ENCODE results near the gene POU2AF3. TPM values are rescaled to one million over a fixed set of nuclear protein-coding genes. Genes with fewer than 3 reads are reported as not detected.
"Not testable (repeated sequence)": the region's sequence is repeated elsewhere in the genome, so short reads cannot be mapped to it uniquely, and the experiment has no call there.

Gene POU2AF3
- total RNA-seq, 1 experiment from 2014 or later = 3.0 TPM

DNA sequence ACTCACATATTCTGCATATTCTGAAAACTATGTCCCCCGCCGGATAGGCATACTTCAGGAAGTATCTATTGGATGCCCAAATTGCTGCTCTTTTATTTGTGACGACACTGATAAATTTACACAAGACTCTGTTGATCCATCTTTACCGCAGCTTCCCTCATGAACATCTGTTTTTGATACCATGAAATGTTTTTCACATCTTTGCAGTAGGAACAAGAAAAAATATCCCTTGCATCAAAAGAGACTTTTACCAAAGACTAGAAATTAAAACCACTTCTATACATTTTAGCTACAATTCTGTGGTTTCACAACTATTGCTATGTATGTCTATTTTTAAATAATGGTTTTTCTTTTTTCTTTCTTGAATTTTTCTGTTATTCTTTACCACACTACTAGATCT, 37.5 kb upstream of the POU2AF3 start:
- CTCF ChIA-PET = no interaction called here
- H3K36me3 ChIP-seq (ENCODE audit: low read depth) = no peaks in the 10 kb centered on the region
- no peak overlapping the region for H3K27ac ChIP-seq
- no peaks in the 10 kb centered on the region for H3K9me3 ChIP-seq (ENCODE audit: insufficient read depth, low read depth)
- H3F3A ChIP-seq (ENCODE audit: insufficient read depth, low read depth) = no peaks in the 10 kb centered on the region
- POLR2A ChIA-PET (ENCODE audit: unreplicated experiment) = no interaction called here
- no peak overlapping the region for H3K4me3 ChIP-seq
- BruUV-seq (replicated peaks) = no TSS peak
- TF ChIP-seq, protein P1, sequence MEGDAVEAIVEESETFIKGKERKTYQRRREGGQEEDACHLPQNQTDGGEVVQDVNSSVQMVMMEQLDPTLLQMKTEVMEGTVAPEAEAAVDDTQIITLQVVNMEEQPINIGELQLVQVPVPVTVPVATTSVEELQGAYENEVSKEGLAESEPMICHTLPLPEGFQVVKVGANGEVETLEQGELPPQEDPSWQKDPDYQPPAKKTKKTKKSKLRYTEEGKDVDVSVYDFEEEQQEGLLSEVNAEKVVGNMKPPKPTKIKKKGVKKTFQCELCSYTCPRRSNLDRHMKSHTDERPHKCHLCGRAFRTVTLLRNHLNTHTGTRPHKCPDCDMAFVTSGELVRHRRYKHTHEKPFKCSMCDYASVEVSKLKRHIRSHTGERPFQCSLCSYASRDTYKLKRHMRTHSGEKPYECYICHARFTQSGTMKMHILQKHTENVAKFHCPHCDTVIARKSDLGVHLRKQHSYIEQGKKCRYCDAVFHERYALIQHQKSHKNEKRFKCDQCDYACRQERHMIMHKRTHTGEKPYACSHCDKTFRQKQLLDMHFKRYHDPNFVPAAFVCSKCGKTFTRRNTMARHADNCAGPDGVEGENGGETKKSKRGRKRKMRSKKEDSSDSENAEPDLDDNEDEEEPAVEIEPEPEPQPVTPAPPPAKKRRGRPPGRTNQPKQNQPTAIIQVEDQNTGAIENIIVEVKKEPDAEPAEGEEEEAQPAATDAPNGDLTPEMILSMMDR (conservative IDR thresholded peaks at IDR 0.05) = no peak
- no peak for TF ChIP-seq EZH2 (IDR thresholded peaks at IDR 0.05; ENCODE audit: low read depth)
- H3K79me2 ChIP-seq (ENCODE audit: low read depth) = no peaks in the 10 kb centered on the region
- no peaks in the 10 kb centered on the region for H3K4me1 ChIP-seq (replicated peaks; ENCODE audit: insufficient read depth)
- intact Hi-C loops (cut with micrococcal nuclease; ENCODE audit: unreplicated experiment) = no loop called here
- H3K27me3 ChIP-seq (ENCODE audit: insufficient read depth, low read depth) = no peaks in the 10 kb centered on the region
- no peak overlapping the region for H2AFZ ChIP-seq
- H3K4me2 ChIP-seq = no peak overlapping the region
- no peaks in the 10 kb centered on the region for H4K20me1 ChIP-seq (ENCODE audit: insufficient read depth)
- H3K9me2 ChIP-seq (ENCODE audit: insufficient read depth) = no peaks in the 10 kb centered on the region; the same call in 1 of the 2 replicates
- DNase-seq = no peak

DNA sequence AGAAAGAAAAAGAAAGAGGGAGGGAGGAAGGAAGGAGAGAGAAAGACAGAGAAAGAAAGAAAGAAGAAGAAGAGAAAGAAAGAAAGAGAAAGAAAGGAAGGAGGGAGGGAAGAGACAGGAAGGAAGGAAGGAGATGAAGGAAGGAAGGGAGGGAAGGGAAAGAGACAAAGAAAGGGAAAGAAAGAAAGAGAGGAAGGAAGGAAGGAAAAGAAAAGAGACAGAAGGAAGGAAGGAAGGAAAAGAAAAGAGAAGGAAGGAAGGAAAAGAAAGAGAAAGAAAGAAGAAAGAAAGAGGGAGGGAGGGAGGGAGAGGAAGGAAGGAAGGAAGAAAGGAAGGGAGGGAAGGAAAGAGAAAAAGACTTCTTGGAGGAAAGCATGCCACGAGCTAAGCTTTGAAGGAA, 33.7 kb upstream of the POU2AF3 start:
- H4K20me1 ChIP-seq (ENCODE audit: insufficient read depth) = no peaks in the 10 kb centered on the region
- H2AFZ ChIP-seq = no peak overlapping the region
- no peaks in the 10 kb centered on the region for H3F3A ChIP-seq (ENCODE audit: insufficient read depth, low read depth)
- DNase-seq = no peak
- TF ChIP-seq EZH2 (IDR thresholded peaks at IDR 0.05; ENCODE audit: low read depth) = no peak
- TF ChIP-seq, protein P1 (conservative IDR thresholded peaks at IDR 0.05) = no peak
- H3K27me3 ChIP-seq (ENCODE audit: insufficient read depth, low read depth) = no peaks in the 10 kb centered on the region
- H3K9me3 ChIP-seq (ENCODE audit: insufficient read depth, low read depth) = no peaks in the 10 kb centered on the region
- H3K36me3 ChIP-seq (ENCODE audit: low read depth) = no peaks in the 10 kb centered on the region
- H3K4me3 ChIP-seq = no peak overlapping the region
- no peaks in the 10 kb centered on the region for H3K4me1 ChIP-seq (replicated peaks; ENCODE audit: insufficient read depth)
- no peak overlapping the region for H3K27ac ChIP-seq
- no peaks in the 10 kb centered on the region for H3K9me2 ChIP-seq (ENCODE audit: insufficient read depth)
- intact Hi-C loops (cut with micrococcal nuclease; ENCODE audit: unreplicated experiment) = no loop called here
- ChIA-PET POLR2A (ENCODE audit: unreplicated experiment) (no interaction called here), CTCF (interaction anchor here (0.6 kb wide), 1 partner anchor 33 kb away, joined by 3 read pairs; no protein-coding TSS in a partner anchor)
- no peak overlapping the region for H3K4me2 ChIP-seq
- H3K79me2 ChIP-seq (ENCODE audit: low read depth) = no peaks in the 10 kb centered on the region
- BruUV-seq (replicated peaks) = no TSS peak

DNA sequence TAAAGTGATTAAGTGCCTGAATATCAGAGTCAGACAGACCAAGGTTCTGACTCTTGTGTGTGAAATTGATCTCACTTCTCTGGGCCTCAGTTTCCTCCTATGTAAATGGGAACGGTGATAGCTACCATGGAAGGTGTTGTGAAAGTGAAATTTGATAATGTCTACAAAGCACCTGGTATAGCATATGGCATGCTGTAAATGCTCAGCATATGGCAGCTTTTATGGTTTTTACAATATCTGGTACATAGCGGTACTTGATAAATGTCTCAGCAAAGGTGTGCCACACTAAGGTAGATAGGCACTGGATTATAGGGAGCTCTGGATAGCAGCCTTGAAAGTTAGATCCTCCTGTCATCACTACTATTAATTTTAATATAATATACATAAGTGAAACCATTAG, 32.9 kb upstream of the POU2AF3 start:
- Histone ChIP-seq H3K27me3 (ENCODE audit: insufficient read depth, low read depth) (no peaks in the 10 kb centered on the region), H4K20me1 (ENCODE audit: insufficient read depth) (no peaks in the 10 kb centered on the region), H2AFZ (no peak overlapping the region), H3K36me3 (ENCODE audit: low read depth) (no peaks in the 10 kb centered on the region), H3K4me1 (replicated peaks; ENCODE audit: insufficient read depth) (no peaks in the 10 kb centered on the region), H3K4me2 (no peak overlapping the region), H3K27ac (no peak overlapping the region), H3K9me3 (ENCODE audit: insufficient read depth, low read depth) (no peaks in the 10 kb centered on the region), H3K9me2 (ENCODE audit: insufficient read depth) (no peaks in the 10 kb centered on the region), H3K4me3 (no peak overlapping the region), H3K79me2 (ENCODE audit: low read depth) (no peaks in the 10 kb centered on the region), H3F3A (ENCODE audit: insufficient read depth, low read depth) (no peaks in the 10 kb centered on the region)
- CTCF ChIA-PET = interaction anchor here (0.6 kb wide), 1 partner anchor 33 kb away, joined by 3 read pairs; no protein-coding TSS in a partner anchor
- DNase-seq = no peak
- POLR2A ChIA-PET (ENCODE audit: unreplicated experiment) = no interaction called here
- no peak for TF ChIP-seq EZH2 (IDR thresholded peaks at IDR 0.05; ENCODE audit: low read depth)
- TF ChIP-seq, protein P1 (conservative IDR thresholded peaks at IDR 0.05) = no peak
- intact Hi-C loops (cut with micrococcal nuclease; ENCODE audit: unreplicated experiment) = no loop called here
- BruUV-seq (replicated peaks) = no TSS peak

DNA sequence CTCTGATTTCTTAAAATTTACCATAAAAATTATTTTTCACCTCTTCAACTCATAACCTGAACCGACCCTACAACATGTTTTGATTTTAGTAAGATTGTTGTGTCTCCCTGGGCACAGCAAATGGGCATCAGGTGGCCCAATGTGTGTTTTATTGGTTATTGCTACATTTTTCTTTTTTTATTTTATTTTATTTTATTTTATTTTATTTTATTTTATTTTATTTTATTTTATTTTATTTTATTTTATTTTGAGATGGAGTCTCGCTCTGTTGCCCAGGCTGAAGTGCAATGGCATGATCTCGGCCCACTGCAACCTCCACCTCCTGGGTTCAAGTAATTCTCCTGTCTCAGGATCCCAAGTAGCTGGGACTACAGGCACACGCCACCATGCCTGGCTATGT, 30.0 kb upstream of the POU2AF3 start:
- H3K27me3 ChIP-seq (ENCODE audit: insufficient read depth, low read depth); H4K20me1 ChIP-seq (ENCODE audit: insufficient read depth); H2AFZ ChIP-seq; intact Hi-C loops (cut with micrococcal nuclease; ENCODE audit: unreplicated experiment); H3K79me2 ChIP-seq (ENCODE audit: low read depth); H3K27ac ChIP-seq; H3F3A ChIP-seq (ENCODE audit: insufficient read depth, low read depth); H3K9me3 ChIP-seq (ENCODE audit: insufficient read depth, low read depth); BruUV-seq (replicated peaks); H3K4me1 ChIP-seq (replicated peaks; ENCODE audit: insufficient read depth); H3K36me3 ChIP-seq (ENCODE audit: low read depth); CTCF ChIA-PET; H3K4me2 ChIP-seq; H3K4me3 ChIP-seq; POLR2A ChIA-PET (ENCODE audit: unreplicated experiment); H3K9me2 ChIP-seq (ENCODE audit: insufficient read depth); DNase-seq: not testable (repeated sequence)
